ENCODE data around the gene ALS2CL. TPM values are rescaled to one million over a fixed set of nuclear protein-coding genes. Genes with fewer than 3 reads are reported as not detected.
A peak's percentile ranks its signal among the peaks of the same experiment; 100 is the strongest.
"Not testable (repeated sequence)": the region's sequence is repeated elsewhere in the genome, so short reads cannot be mapped to it uniquely, and the experiment has no call there.

The ALS2CL gene
- total RNA-seq, 3 donors from 2014 or later (not counting 1 experiment from before 2014, with no cell fraction given): 0.07 to 1.3 (median 0.70) TPM

DNA sequence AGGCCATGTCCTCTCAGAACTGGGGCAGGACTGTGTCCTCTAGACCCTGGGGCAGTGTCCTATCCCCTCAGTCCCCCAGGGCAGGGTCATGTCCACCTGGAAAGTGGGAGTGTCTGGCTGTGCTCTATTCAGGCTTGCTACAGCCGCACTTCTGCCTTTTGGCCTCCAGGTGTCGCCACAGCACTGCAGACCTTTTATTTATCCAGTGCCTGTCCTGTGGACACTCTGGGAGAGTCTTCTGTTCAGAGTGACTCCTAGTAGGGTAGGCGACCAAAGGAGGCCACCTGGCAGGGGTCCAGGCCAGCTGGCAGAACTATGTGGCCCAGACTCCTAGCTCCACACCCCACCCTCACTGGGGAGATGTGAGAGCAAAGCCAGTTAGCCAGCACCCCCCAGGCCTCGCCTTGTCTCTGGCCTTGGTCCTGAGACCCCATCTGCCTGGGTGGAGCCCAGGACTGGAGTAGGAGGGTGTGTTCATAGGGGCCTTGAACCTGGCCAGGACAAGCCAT lies 11.6 kb upstream of the ALS2CL start:
- TF ChIP-seq, protein P1, sequence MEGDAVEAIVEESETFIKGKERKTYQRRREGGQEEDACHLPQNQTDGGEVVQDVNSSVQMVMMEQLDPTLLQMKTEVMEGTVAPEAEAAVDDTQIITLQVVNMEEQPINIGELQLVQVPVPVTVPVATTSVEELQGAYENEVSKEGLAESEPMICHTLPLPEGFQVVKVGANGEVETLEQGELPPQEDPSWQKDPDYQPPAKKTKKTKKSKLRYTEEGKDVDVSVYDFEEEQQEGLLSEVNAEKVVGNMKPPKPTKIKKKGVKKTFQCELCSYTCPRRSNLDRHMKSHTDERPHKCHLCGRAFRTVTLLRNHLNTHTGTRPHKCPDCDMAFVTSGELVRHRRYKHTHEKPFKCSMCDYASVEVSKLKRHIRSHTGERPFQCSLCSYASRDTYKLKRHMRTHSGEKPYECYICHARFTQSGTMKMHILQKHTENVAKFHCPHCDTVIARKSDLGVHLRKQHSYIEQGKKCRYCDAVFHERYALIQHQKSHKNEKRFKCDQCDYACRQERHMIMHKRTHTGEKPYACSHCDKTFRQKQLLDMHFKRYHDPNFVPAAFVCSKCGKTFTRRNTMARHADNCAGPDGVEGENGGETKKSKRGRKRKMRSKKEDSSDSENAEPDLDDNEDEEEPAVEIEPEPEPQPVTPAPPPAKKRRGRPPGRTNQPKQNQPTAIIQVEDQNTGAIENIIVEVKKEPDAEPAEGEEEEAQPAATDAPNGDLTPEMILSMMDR (IDR thresholded peaks at IDR 0.05): peak; percentile 97
- peaks cover 0 to 8% of the 10 kb centered on the region in 2 donors for H3K4me1 Mint-ChIP-seq
- H3K4me3 ChIP-seq (ENCODE audit: low read length): no peak overlapping the region
- peaks cover 7% of the 10 kb centered on the region for H3K27me3 ChIP-seq (ENCODE audit: control insufficient read depth, insufficient read depth, low read length)
- no peaks in the 10 kb centered on the region for H3K36me3 Mint-ChIP-seq
- H3K4me1 ChIP-seq (ENCODE audit: control insufficient read depth, insufficient read depth, low read length): peaks cover 2% of the 10 kb centered on the region
- H3K9me3 ChIP-seq (ENCODE audit: control insufficient read depth, insufficient read depth, low read length): no peaks in the 10 kb centered on the region
- H3K27ac ChIP-seq (ENCODE audit: low read length): no peak overlapping the region
- H3K36me3 ChIP-seq (ENCODE audit: control insufficient read depth, insufficient read depth, low read length): no peaks in the 10 kb centered on the region
- intact Hi-C loops (cut with micrococcal nuclease): loop anchor here (1.0 to 2.0 kb wide), 4 partner anchors 190 to 771 kb away; no protein-coding TSS in a partner anchor
- H3K27ac Mint-ChIP-seq: no peak overlapping the region
- no peak overlapping the region for H3K4me3 Mint-ChIP-seq
- DNase-seq (peak; percentile 65 to 83), ATAC-seq (peak; percentile 73 to 97 (median 92))
- H3K9me3 Mint-ChIP-seq: no peaks in the 10 kb centered on the region
- 0% methylated on average over 3 of the region's 4 CpGs for WGBS (ENCODE audit: insufficient coverage)
- peaks cover 8 to 16% of the 10 kb centered on the region in 2 donors for H3K27me3 Mint-ChIP-seq (ENCODE audit: low read depth in 2 of 2)

DNA sequence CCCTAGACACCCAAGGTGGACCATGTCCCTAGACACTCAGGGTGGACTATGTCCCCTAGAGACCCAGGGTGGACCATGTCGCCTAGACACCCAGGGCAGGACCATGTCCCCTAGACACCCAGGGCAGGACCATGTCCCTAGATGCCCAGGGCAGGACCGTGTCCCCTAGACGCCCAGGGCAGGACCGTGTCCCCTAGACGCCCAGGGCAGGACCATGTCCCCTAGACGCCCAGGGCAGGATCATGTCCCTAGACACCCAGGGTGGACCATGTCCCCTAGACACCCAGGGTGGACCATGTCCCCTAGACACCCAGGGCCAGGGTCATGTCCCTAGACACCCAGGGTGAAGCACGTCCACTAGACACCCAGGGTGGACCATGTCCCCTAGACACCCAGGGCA lies 10.9 kb upstream of the ALS2CL start:
- not testable (repeated sequence) for H3K36me3 Mint-ChIP-seq; H3K27ac ChIP-seq (ENCODE audit: low read length); H3K4me3 Mint-ChIP-seq; H3K27me3 ChIP-seq (ENCODE audit: control insufficient read depth, insufficient read depth, low read length); H3K36me3 ChIP-seq (ENCODE audit: control insufficient read depth, insufficient read depth, low read length); H3K4me3 ChIP-seq (ENCODE audit: low read length); H3K4me1 ChIP-seq (ENCODE audit: control insufficient read depth, insufficient read depth, low read length); H3K27ac Mint-ChIP-seq; ATAC-seq; H3K9me3 Mint-ChIP-seq; H3K9me3 ChIP-seq (ENCODE audit: control insufficient read depth, insufficient read depth, low read length); H3K4me1 Mint-ChIP-seq; DNase-seq
- WGBS (ENCODE audit: insufficient coverage): 56% methylated on average over 7 of the region's 7 CpGs
- peaks cover 8 to 16% of the 10 kb centered on the region in 2 donors for H3K27me3 Mint-ChIP-seq (ENCODE audit: low read depth in 2 of 2)
- intact Hi-C loops (cut with micrococcal nuclease): loop anchor here (2.0 kb wide), 1 partner anchor 620 kb away; no protein-coding TSS in a partner anchor

DNA sequence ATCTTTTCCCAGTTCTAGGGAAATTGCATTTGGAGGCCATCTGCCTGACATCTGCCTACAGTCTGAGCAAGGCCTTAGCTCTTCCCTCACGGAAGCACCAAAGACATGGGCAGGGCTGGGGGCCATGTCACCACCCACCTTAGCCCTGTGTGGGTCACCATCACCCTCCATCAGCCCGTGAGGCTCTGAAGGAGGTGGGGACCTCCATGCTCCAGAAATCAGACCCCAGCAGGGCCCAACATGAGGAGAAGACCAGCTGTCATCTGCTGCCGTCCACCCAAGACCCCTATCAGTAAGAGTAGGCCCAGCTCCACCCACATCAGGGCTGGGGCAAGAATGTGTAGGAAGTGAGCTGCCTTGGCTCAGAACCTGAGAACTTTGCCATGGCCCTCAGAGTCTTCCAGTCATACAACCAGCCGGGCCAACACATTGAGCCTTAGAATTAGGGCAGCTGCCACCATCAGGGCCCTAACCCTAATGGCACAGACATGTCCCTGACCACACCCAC lies 9.6 kb upstream of the ALS2CL start:
- H3K27me3 ChIP-seq (ENCODE audit: control insufficient read depth, insufficient read depth, low read length): peaks cover 7% of the 10 kb centered on the region

DNA sequence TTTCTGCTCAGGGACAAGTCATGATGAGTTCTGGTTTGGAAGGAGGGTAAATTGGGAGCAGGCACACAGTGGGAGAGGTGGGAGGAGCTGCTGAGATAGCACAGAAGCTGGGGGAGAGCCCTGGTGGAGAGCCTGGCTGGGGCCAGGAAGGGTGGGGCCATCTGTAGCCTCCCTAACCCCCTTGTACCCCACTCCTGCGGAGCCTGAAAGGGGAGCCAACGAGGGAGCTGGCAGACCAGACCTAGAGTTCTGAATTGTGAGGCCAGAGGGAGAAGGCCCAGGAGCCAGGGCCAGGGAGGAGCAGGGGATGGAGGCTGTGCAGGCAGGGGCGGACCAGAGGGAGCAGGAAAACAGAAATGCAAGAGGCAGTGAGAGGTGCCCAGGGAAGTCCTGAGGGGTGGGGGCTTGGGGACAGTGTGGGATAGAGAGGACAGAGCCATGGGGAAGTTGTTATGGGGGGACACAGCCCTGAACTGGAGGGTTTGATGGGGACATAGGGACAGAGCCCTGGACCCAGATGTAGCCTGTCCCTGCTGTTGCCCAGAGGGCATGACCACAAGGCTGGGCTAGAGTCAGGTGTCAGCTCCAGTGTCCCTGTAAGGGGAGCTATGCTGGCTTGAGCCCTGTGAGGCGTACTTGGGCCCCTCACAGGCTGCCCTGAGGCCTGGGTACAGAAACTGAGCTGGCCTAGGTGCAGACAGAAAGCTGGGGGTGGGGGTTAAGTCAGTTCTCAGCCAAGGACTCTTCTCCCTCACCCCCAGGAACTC lies 8.9 kb upstream of the ALS2CL start:
- TF ChIP-seq, protein P1 (IDR thresholded peaks at IDR 0.05): no peak
- H3K9me3 Mint-ChIP-seq: no peaks in the 10 kb centered on the region
- H3K4me1 Mint-ChIP-seq: peaks cover 0 to 8% of the 10 kb centered on the region in 2 donors
- peaks cover 4% of the 10 kb centered on the region for H3K4me1 ChIP-seq (ENCODE audit: control insufficient read depth, insufficient read depth, low read length)
- ATAC-seq (no peak), DNase-seq (no peak)
- no peaks in the 10 kb centered on the region for H3K9me3 ChIP-seq (ENCODE audit: control insufficient read depth, insufficient read depth, low read length)
- H3K27me3 ChIP-seq (ENCODE audit: control insufficient read depth, insufficient read depth, low read length): peaks cover 7% of the 10 kb centered on the region
- WGBS (ENCODE audit: insufficient coverage): 85% methylated on average over 3 of the region's 4 CpGs
- H3K4me3 ChIP-seq (ENCODE audit: low read length): no peak overlapping the region
- no peak overlapping the region for H3K4me3 Mint-ChIP-seq
- H3K36me3 Mint-ChIP-seq: no peaks in the 10 kb centered on the region
- no peaks in the 10 kb centered on the region for H3K36me3 ChIP-seq (ENCODE audit: control insufficient read depth, insufficient read depth, low read length)
- no peak overlapping the region for H3K27ac ChIP-seq (ENCODE audit: low read length)
- intact Hi-C loops (cut with micrococcal nuclease): no loop called here
- H3K27me3 Mint-ChIP-seq (ENCODE audit: low read depth in 2 of 2): peaks cover 8 to 16% of the 10 kb centered on the region in 2 donors
- H3K27ac Mint-ChIP-seq: no peak overlapping the region

More for the DNA sequence above, 9.6 kb upstream of the ALS2CL start:
- Histone ChIP-seq H3K27ac (ENCODE audit: low read length) (no peak overlapping the region), H3K9me3 (ENCODE audit: control insufficient read depth, insufficient read depth, low read length) (no peaks in the 10 kb centered on the region), H3K4me3 (ENCODE audit: low read length) (no peak overlapping the region), H3K4me1 (ENCODE audit: control insufficient read depth, insufficient read depth, low read length) (peaks cover 4% of the 10 kb centered on the region), H3K36me3 (ENCODE audit: control insufficient read depth, insufficient read depth, low read length) (no peaks in the 10 kb centered on the region)
- intact Hi-C loops (cut with micrococcal nuclease): no loop called here
- H3K27ac Mint-ChIP-seq: no peak overlapping the region
- ATAC-seq (no peak), DNase-seq (no peak)
- WGBS (ENCODE audit: insufficient coverage): 84% methylated on average over 3 of the region's 4 CpGs
- peaks cover 8 to 16% of the 10 kb centered on the region in 2 donors for H3K27me3 Mint-ChIP-seq (ENCODE audit: low read depth in 2 of 2)
- H3K4me1 Mint-ChIP-seq: peaks cover 0 to 8% of the 10 kb centered on the region in 2 donors
- TF ChIP-seq, protein P1 (IDR thresholded peaks at IDR 0.05): no peak
- no peaks in the 10 kb centered on the region for H3K36me3 Mint-ChIP-seq
- no peak overlapping the region for H3K4me3 Mint-ChIP-seq
- no peaks in the 10 kb centered on the region for H3K9me3 Mint-ChIP-seq
